NCI-H345 treated with DMSO at 0.1 percent for 48 hours (cell line): ENCODE results near the gene NMU.
A peak's percentile ranks its signal among the peaks of the same experiment; 100 is the strongest.
"Not testable (repeated sequence)": the region's sequence is repeated elsewhere in the genome, so short reads cannot be mapped to it uniquely, and the experiment has no call there.

Experiments
- DNase-seq: peaks from one replicate; lab custom pipeline; 2025; ENCODE audit not compliant: unreplicated experiment; lab: John Stamatoyannopoulos, UW

Gene NMU

GRCh38 chr4:55635741-55636655 lies at the start of gene NMU:
Gene NMU, minus strand, starts transcription at chr4:55636298. Its CDS starts 106 bp downstream, at chr4:55636192.
- DNase-seq, result peak; percentile 29

GRCh38 chr4:55684276-55684675 lies 48.2 kb upstream of the NMU start:
- no peak for DNase-seq

GRCh38 chr4:55682797-55683196 lies 46.7 kb upstream of the NMU start:
- DNase-seq, result not testable (repeated sequence)

GRCh38 chr4:55682295-55682694 lies 46.2 kb upstream of the NMU start:
- DNase-seq, result no peak

- DNase-seq, result no peak
Measured at GRCh38 chr4:55681430-55681829, 45.3 kb upstream of the NMU start.

GRCh38 chr4:55675196-55675793 lies 39.2 kb upstream of the NMU start:
- DNase-seq, result no peak

- no peak for DNase-seq
Measured at GRCh38 chr4:55673424-55673823, 37.3 kb upstream of the NMU start.

- DNase-seq, result no peak
Measured at GRCh38 chr4:55671667-55672066, 35.6 kb upstream of the NMU start.

GRCh38 chr4:55670695-55671094 lies 34.6 kb upstream of the NMU start:
- no peak for DNase-seq

GRCh38 chr4:55668449-55668848 lies 32.4 kb upstream of the NMU start:
- no peak for DNase-seq

GRCh38 chr4:55666535-55666934 lies 30.4 kb upstream of the NMU start:
- DNase-seq, result no peak

- no peak for DNase-seq
Measured at GRCh38 chr4:55663145-55663544, 27.0 kb upstream of the NMU start.

GRCh38 chr4:55661398-55662056 lies 25.4 kb upstream of the NMU start:
- DNase-seq, result peak; percentile 46

GRCh38 chr4:55658657-55659056 lies 22.6 kb upstream of the NMU start:
- no peak for DNase-seq

- DNase-seq, result no peak
Measured at GRCh38 chr4:55654131-55654530, 18.0 kb upstream of the NMU start.

GRCh38 chr4:55650483-55650882 lies 14.4 kb upstream of the NMU start:
- DNase-seq, result no peak

GRCh38 chr4:55637272-55637820 lies 1.2 kb upstream of the NMU start:
- DNase-seq, result no peak

GRCh38 chr4:55636656-55636999 lies 530 bp upstream of the NMU start:
- DNase-seq, result no peak

GRCh38 chr4:55635282-55635681 lies 816 bp downstream of the NMU start:
- DNase-seq, result peak; percentile 29

- peak; percentile 29 for DNase-seq
Measured at GRCh38 chr4:55634417-55635128, 1.5 kb downstream of the NMU start.

GRCh38 chr4:55633903-55634302 lies 2.2 kb downstream of the NMU start:
- no peak for DNase-seq
